ENCODE measurements around the gene MYCBP. TPM values are rescaled to one million over a fixed set of nuclear protein-coding genes. Genes with fewer than 3 reads are reported as not detected.

MYCBP gene
- total and polyA plus RNA-seq, 11 donors, result 3.0 to 26.2 (median 11.1) TPM

DNA sequence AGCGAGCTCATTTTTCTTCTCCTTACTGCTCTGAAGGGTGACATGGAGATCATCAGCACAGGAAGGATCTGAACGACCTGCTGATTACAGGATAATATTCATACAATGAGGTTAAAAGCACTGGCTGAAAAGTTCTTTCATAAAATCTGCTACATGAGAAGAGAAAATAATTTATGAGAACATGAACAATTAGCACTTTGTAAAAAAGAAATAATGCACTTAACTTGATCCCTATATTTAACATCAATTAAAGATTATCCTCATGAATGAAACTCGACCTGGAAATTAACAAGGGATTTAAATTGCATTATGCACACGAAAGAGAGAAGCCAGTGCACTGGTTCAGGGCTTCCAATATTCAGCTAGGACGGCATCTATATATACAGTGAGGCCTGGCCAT is 60.2 kb downstream of the MYCBP start:
- Histone ChIP-seq H3K27ac (no peak overlapping the region), H3K9me3 (peaks cover 0 to 10% (median 0%) of the 10 kb centered on the region in 12 donors), H3K4me3 (no peak overlapping the region), H3K36me3 (no peaks in the 10 kb centered on the region), H3K4me1 (peaks cover 0 to 4% (median 2%) of the 10 kb centered on the region in 12 donors), H3K27me3 (peaks cover 19 to 93% (median 48%) of the 10 kb centered on the region in 9 donors)
- DNase-seq (no peak), ATAC-seq (no peak)
- intact Hi-C loops (cut with DNase I), result loop anchor here in 2 of 10 donors (10.0 kb wide), 2 partner anchors 448 to 768 kb away; partner anchors contain the start of gene POU3F1 (in 1 of the 2)
- 59 to 62% (median 60%) methylated on average over 5 of the region's 5 CpGs for WGBS, 4 donors
- TF ChIP-seq CTCF (IDR thresholded peaks at IDR 0.05) (no peak), POLR2A (IDR thresholded peaks at IDR 0.05) (no peak)

Other genes starting within 250 kb of the MYCBP start
- 10 to 100 TPM; 14.4 to 32.8 (median 22.3) TPM for gene RRAGC, start 13.6 kb downstream of the MYCBP start, total RNA-seq
- 10 to 100 TPM in 1 of 2 donors, 1 to 10 TPM in 1; 8.6 to 30.4 TPM for gene RRAGC, start 13.6 kb downstream of the MYCBP start, polyA plus RNA-seq
- gene GJA9, start 8.2 kb upstream of the MYCBP start, total RNA-seq, result not detected
- gene GJA9, start 8.2 kb upstream of the MYCBP start, polyA plus RNA-seq, result under 1 TPM in 1 of 2 donors, not detected in 1; 0.11 TPM
- gene RHBDL2, start 68.5 kb upstream of the MYCBP start, total RNA-seq, result 1 to 10 TPM in 1 of 9 donors, under 1 TPM in 4, not detected in 4; 0.19 to 2.2 (median 0.21) TPM
- under 1 TPM; 0.11 to 0.12 TPM for gene RHBDL2, start 68.5 kb upstream of the MYCBP start, polyA plus RNA-seq
- 10 to 100 TPM; 42.5 to 68.1 (median 59.1) TPM for gene AKIRIN1, start 117.9 kb upstream of the MYCBP start, total RNA-seq
- gene AKIRIN1, start 117.9 kb upstream of the MYCBP start, polyA plus RNA-seq, result 10 to 100 TPM; 15.8 to 49.0 TPM
- 1,000 to 10,000 TPM in 2 of 9 donors, 100 to 1,000 TPM in 7; 292 to 1,815 (median 503) TPM for gene NDUFS5, start 153.0 kb upstream of the MYCBP start, total RNA-seq
- 1,000 to 10,000 TPM; 1,262 to 4,461 TPM for gene NDUFS5, start 153.0 kb upstream of the MYCBP start, polyA plus RNA-seq

Measured in heart left ventricle (tissue), 16 donors.